ENCODE measurements around the gene RHOBTB3.

The RHOBTB3 gene

DNA sequence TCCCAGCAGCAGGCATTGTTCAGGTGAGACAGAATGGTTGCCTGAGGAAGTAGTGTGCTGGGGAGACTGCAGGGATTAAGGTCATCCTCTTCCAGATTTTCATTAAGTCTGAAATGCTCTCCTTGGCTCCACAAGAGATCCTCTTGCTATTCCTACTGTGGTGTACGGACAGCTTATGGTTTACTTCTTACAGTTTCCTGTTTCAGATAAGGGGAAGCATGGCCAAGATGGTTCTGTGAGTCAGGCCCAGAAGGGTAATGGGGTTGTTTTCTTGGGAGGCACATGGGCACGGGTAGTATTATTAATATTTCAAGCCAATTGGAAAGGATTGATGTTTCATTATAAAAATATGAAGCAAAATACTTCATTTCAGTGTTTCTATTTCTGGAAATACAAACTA is 48.5 kb downstream of the RHOBTB3 start:
- ChIA-PET CTCF (interaction anchor here (0.7 to 15.8 kb wide), 13 partner anchors 8 to 133 kb away, joined by 3 to 430 read pairs (median 5); partner anchors contain the start of genes GLRX, RFESD and RHOBTB3), POLR2A (no interaction called here)
- DNase-seq = peak; percentile 31 to 77 (median 66)
- Histone ChIP-seq H3K27ac (ENCODE audit: insufficient read depth in 1 of 2, low read depth in 1 of 2, low read length in 2 of 2, poor library complexity in 1 of 2, severe bottlenecking in 2 of 2) (peak overlapping the region in 1 of 2 experiments; percentile 21), H3K27me3 (replicated peaks in 2 of 5; ENCODE audit: control insufficient read depth in 4 of 5, insufficient read depth in 5 of 5, low read length in 4 of 5) (no peaks in the 10 kb centered on the region), H3K36me3 (ENCODE audit: control insufficient read depth in 4 of 4, insufficient read depth in 4 of 4, low read length in 3 of 4) (peaks cover 0 to 7% (median 5%) of the 10 kb centered on the region in 4 experiments), H3K4me1 (ENCODE audit: control extremely low read depth in 1 of 4, control insufficient read depth in 4 of 4, insufficient read depth in 4 of 4, low read length in 3 of 4) (peaks cover 9 to 29% (median 25%) of the 10 kb centered on the region in 4 experiments), H3K9me3 (ENCODE audit: control extremely low read depth in 1 of 5, control insufficient read depth in 4 of 5, insufficient read depth in 2 of 5, low read depth in 1 of 5, low read length in 4 of 5) (no peaks in the 10 kb centered on the region), H3K4me3 (ENCODE audit: control insufficient read depth in 1 of 7, extremely low read depth in 1 of 7, insufficient read depth in 4 of 7, low read depth in 2 of 7, low read length in 6 of 7) (peak overlapping the region in 2 of 7 experiments; percentile 19 to 52)
- no CpG with 5 or more reads among the region's 2 CpGs for WGBS (ENCODE audit: insufficient coverage)

DNA sequence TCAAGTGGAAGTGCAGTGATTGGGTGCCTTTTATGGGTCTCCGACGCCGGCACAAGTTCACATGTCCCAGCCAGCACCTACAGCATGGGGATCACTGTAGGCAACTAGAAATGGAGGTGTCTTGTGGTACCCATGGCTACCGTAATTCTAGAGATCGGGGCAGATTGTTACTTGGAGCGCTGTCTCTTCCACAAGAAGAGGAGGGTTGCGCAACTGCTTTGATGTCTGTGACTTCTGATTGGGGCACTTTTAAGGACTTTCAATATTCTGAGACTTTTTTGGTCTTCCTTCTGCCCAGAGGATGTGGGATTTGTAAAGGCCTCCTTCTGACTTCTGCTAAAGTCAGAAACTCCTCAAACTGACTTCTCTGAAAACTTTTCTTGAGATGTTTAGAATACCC is 49.5 kb downstream of the RHOBTB3 start:
- H3K4me1 ChIP-seq (ENCODE audit: control extremely low read depth in 1 of 4, control insufficient read depth in 4 of 4, insufficient read depth in 4 of 4, low read length in 3 of 4) = peaks cover 9 to 29% (median 25%) of the 10 kb centered on the region in 4 experiments
- ChIA-PET POLR2A (interaction anchor here (0.6 to 1.1 kb wide), 2 partner anchors 9 to 54 kb away, joined by 3 read pairs; no protein-coding TSS in a partner anchor), CTCF (interaction anchor here (0.8 to 15.8 kb wide), 29 partner anchors 10 to 554 kb away, joined by 3 to 430 read pairs (median 6); partner anchors contain the start of genes GLRX and RFESD)
- H3K9me3 ChIP-seq (ENCODE audit: control extremely low read depth in 1 of 5, control insufficient read depth in 4 of 5, insufficient read depth in 2 of 5, low read depth in 1 of 5, low read length in 4 of 5) = no peaks in the 10 kb centered on the region
- no peak overlapping the region for H3K4me3 ChIP-seq (ENCODE audit: control insufficient read depth in 1 of 7, extremely low read depth in 1 of 7, insufficient read depth in 4 of 7, low read depth in 2 of 7, low read length in 6 of 7)
- no peaks in the 10 kb centered on the region for H3K27me3 ChIP-seq (replicated peaks in 2 of 5; ENCODE audit: control insufficient read depth in 4 of 5, insufficient read depth in 5 of 5, low read length in 4 of 5)
- 68% methylated on average over 7 of the region's 7 CpGs for WGBS (ENCODE audit: insufficient coverage)
- peaks cover 3 to 7% (median 7%) of the 10 kb centered on the region in 4 experiments for H3K36me3 ChIP-seq (ENCODE audit: control insufficient read depth in 4 of 4, insufficient read depth in 4 of 4, low read length in 3 of 4)
- DNase-seq = peak in 2 of 3 donors; percentile 35 to 57
- no peak overlapping the region for H3K27ac ChIP-seq (ENCODE audit: insufficient read depth in 1 of 2, low read depth in 1 of 2, low read length in 2 of 2, poor library complexity in 1 of 2, severe bottlenecking in 2 of 2)

DNA sequence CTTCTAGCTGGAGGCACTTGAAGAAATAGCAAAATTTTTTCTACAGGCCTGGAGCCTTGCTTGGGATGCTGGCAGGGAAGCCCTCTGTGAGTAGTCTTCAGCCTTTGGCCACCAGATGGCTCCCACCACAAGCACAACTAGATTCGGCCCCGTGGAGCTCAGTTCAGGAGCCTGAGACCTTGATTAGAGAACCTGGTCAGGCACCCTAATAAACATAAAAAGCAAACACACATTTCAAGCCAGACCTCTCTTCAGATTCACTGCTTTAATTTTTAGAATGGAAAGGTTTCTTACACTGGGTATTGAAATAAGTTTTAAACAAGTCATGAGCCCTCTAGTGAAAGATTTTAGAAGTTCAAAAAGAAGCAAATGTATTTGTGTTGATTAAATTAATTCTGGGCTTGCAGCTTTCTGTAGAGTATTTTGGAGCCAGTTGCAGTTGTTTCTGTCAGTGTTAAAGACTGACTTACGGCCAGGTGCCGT is 50.0 kb downstream of the RHOBTB3 start:
- H3K4me1 ChIP-seq (ENCODE audit: control extremely low read depth in 1 of 4, control insufficient read depth in 4 of 4, insufficient read depth in 4 of 4, low read length in 3 of 4) = peaks cover 11 to 29% (median 25%) of the 10 kb centered on the region in 4 experiments
- H3K4me3 ChIP-seq (ENCODE audit: control insufficient read depth in 1 of 7, extremely low read depth in 1 of 7, insufficient read depth in 4 of 7, low read depth in 2 of 7, low read length in 6 of 7) = peak overlapping the region in 3 of 7 experiments; percentile 2 to 52 (median 49)
- H3K9me3 ChIP-seq (ENCODE audit: control extremely low read depth in 1 of 5, control insufficient read depth in 4 of 5, insufficient read depth in 2 of 5, low read depth in 1 of 5, low read length in 4 of 5) = no peaks in the 10 kb centered on the region
- peaks cover 3 to 7% (median 7%) of the 10 kb centered on the region in 4 experiments for H3K36me3 ChIP-seq (ENCODE audit: control insufficient read depth in 4 of 4, insufficient read depth in 4 of 4, low read length in 3 of 4)
- ChIA-PET CTCF (interaction anchor here (0.6 to 15.8 kb wide), 42 partner anchors 10 to 556 kb away, joined by 3 to 430 read pairs (median 6); partner anchors contain the start of genes GLRX and RFESD), POLR2A (interaction anchor here (0.6 to 1.1 kb wide), 2 partner anchors 10 to 54 kb away, joined by 3 read pairs; no protein-coding TSS in a partner anchor)
- peak; percentile 83 to 86 (median 84) for DNase-seq
- H3K27ac ChIP-seq (ENCODE audit: insufficient read depth in 1 of 2, low read depth in 1 of 2, low read length in 2 of 2, poor library complexity in 1 of 2, severe bottlenecking in 2 of 2) = no peak overlapping the region
- no peaks in the 10 kb centered on the region for H3K27me3 ChIP-seq (replicated peaks in 2 of 5; ENCODE audit: control insufficient read depth in 4 of 5, insufficient read depth in 5 of 5, low read length in 4 of 5)
- WGBS (ENCODE audit: insufficient coverage) = 78% methylated on average over 2 of the region's 4 CpGs

DNA sequence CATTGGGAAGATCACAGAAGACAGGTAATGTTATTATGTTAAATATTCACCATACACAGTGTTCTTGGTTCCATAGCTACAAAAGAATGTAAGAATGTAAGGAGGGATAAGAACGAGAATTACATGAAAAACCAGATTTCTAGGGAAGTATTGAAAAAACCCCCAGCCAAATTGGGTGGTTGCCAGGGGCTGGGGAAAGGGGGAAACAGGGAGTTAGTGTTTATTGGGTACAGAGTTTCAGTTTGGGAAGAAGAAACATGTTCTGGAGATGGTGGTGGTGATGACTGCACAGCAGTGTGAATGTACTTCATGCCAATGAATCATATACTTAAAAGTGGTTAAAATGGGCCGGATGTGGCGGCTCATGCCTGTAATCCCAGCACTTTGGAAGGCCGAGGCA is 51.0 kb downstream of the RHOBTB3 start:
- Histone ChIP-seq H3K36me3 (ENCODE audit: control insufficient read depth in 4 of 4, insufficient read depth in 4 of 4, low read length in 3 of 4) (peaks cover 3 to 9% (median 8%) of the 10 kb centered on the region in 4 experiments), H3K27ac (ENCODE audit: insufficient read depth in 1 of 2, low read depth in 1 of 2, low read length in 2 of 2, poor library complexity in 1 of 2, severe bottlenecking in 2 of 2) (no peak overlapping the region), H3K9me3 (ENCODE audit: control extremely low read depth in 1 of 5, control insufficient read depth in 4 of 5, insufficient read depth in 2 of 5, low read depth in 1 of 5, low read length in 4 of 5) (no peaks in the 10 kb centered on the region), H3K27me3 (replicated peaks in 2 of 5; ENCODE audit: control insufficient read depth in 4 of 5, insufficient read depth in 5 of 5, low read length in 4 of 5) (no peaks in the 10 kb centered on the region), H3K4me1 (ENCODE audit: control extremely low read depth in 1 of 4, control insufficient read depth in 4 of 4, insufficient read depth in 4 of 4, low read length in 3 of 4) (peaks cover 12 to 29% (median 25%) of the 10 kb centered on the region in 4 experiments), H3K4me3 (ENCODE audit: control insufficient read depth in 1 of 7, extremely low read depth in 1 of 7, insufficient read depth in 4 of 7, low read depth in 2 of 7, low read length in 6 of 7) (no peak overlapping the region)
- CTCF ChIA-PET = interaction anchor here (0.8 to 15.8 kb wide), 25 partner anchors 10 to 555 kb away, joined by 3 to 430 read pairs (median 7); partner anchors contain the start of genes GLRX and RFESD
- 92% methylated on average over 2 of the region's 4 CpGs for WGBS (ENCODE audit: insufficient coverage)
- POLR2A ChIA-PET = interaction anchor here (1.0 kb wide), 1 partner anchor 61 kb away, joined by 3 read pairs; no protein-coding TSS in a partner anchor
- no peak for DNase-seq

DNA sequence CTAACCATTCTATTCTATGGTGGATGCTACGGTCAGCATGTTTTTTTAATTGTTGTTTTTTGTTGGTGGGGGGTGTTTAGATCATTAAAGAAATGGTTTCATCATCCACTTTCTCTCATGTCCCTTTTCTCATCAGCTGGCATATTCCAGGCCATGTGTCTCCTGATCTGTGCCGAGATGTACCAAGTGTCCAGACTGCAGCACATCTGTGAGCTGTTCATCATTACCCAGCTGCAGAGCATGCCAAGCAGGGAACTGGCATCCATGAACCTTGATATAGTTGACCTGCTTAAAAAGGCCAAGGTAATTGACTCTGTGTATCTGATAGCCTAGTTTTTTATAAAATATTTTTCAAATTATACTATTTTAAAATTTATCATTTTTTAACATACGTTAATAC is 52.5 kb downstream of the RHOBTB3 start:
- Histone ChIP-seq H3K9me3 (ENCODE audit: control extremely low read depth in 1 of 5, control insufficient read depth in 4 of 5, insufficient read depth in 2 of 5, low read depth in 1 of 5, low read length in 4 of 5) (no peaks in the 10 kb centered on the region), H3K36me3 (ENCODE audit: control insufficient read depth in 4 of 4, insufficient read depth in 4 of 4, low read length in 3 of 4) (peaks cover 3 to 17% (median 12%) of the 10 kb centered on the region in 4 experiments), H3K27ac (ENCODE audit: insufficient read depth in 1 of 2, low read depth in 1 of 2, low read length in 2 of 2, poor library complexity in 1 of 2, severe bottlenecking in 2 of 2) (no peak overlapping the region), H3K27me3 (replicated peaks in 2 of 5; ENCODE audit: control insufficient read depth in 4 of 5, insufficient read depth in 5 of 5, low read length in 4 of 5) (no peaks in the 10 kb centered on the region), H3K4me3 (ENCODE audit: control insufficient read depth in 1 of 7, extremely low read depth in 1 of 7, insufficient read depth in 4 of 7, low read depth in 2 of 7, low read length in 6 of 7) (no peak overlapping the region), H3K4me1 (ENCODE audit: control extremely low read depth in 1 of 4, control insufficient read depth in 4 of 4, insufficient read depth in 4 of 4, low read length in 3 of 4) (peaks cover 12 to 27% (median 23%) of the 10 kb centered on the region in 4 experiments)
- WGBS (ENCODE audit: insufficient coverage) = 83% methylated on average over 1 of the region's 3 CpGs
- no peak for DNase-seq
- ChIA-PET CTCF (interaction anchor here (0.6 to 15.8 kb wide), 6 partner anchors 9 to 885 kb away, joined by 3 to 430 read pairs (median 28); partner anchors contain the start of gene GLRX), POLR2A (no interaction called here)

DNA sequence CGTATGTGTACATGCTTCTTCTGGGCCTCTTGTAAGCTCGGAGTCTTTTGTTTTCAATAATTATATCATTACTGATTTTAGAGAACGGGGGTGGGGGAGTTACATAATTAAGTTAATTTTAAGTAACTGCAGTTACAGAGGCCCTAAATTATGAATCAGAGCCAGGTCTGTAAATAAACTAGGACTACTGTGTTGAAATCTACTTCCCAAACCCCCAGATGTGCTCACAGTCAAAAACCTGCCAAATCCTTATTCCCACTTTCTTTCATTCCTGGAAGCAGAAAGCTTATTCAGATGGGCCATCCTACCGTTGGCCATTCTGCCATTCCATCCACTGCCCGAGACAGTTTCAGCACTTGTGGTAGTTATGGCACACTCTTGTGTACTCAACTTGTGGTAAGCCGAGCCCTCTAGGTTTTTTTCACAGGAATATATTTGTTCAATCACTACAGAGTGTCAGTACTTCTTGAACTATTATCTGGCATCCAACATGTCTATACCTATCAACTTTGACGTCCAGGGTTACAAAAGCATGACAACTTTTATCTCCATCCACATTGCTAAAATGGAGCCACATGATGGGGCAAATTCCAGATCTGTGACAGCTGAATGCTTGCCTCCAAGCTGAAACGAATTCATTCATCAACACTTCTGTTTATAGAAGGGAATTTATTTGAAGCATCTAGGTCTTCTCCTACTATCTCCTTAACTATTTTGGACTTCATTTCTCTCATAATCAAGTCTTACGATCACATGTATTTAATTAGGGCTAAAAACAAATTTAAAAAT is 53.6 kb downstream of the RHOBTB3 start:
- CTCF ChIA-PET = interaction anchor here (0.7 to 15.8 kb wide), 7 partner anchors 13 to 120 kb away, joined by 3 to 430 read pairs (median 3); partner anchors contain the start of gene GLRX
- Histone ChIP-seq H3K27me3 (replicated peaks in 2 of 5; ENCODE audit: control insufficient read depth in 4 of 5, insufficient read depth in 5 of 5, low read length in 4 of 5) (no peaks in the 10 kb centered on the region), H3K36me3 (ENCODE audit: control insufficient read depth in 4 of 4, insufficient read depth in 4 of 4, low read length in 3 of 4) (peaks cover 3 to 18% (median 12%) of the 10 kb centered on the region in 4 experiments), H3K27ac (ENCODE audit: insufficient read depth in 1 of 2, low read depth in 1 of 2, low read length in 2 of 2, poor library complexity in 1 of 2, severe bottlenecking in 2 of 2) (no peak overlapping the region), H3K9me3 (ENCODE audit: control extremely low read depth in 1 of 5, control insufficient read depth in 4 of 5, insufficient read depth in 2 of 5, low read depth in 1 of 5, low read length in 4 of 5) (no peaks in the 10 kb centered on the region), H3K4me3 (ENCODE audit: control insufficient read depth in 1 of 7, extremely low read depth in 1 of 7, insufficient read depth in 4 of 7, low read depth in 2 of 7, low read length in 6 of 7) (no peak overlapping the region), H3K4me1 (ENCODE audit: control extremely low read depth in 1 of 4, control insufficient read depth in 4 of 4, insufficient read depth in 4 of 4, low read length in 3 of 4) (peaks cover 8 to 17% (median 13%) of the 10 kb centered on the region in 4 experiments)
- no peak for DNase-seq
- POLR2A ChIA-PET = no interaction called here
- WGBS (ENCODE audit: insufficient coverage) = 100% methylated on average over 4 of the region's 9 CpGs

Measured in common myeloid progenitor, CD34-positive (primary cell).